Trophoblast cell (in vitro differentiated cells and primary cell): ENCODE measurements around the gene KRT86.
A peak's percentile ranks its signal among the peaks of the same experiment; 100 is the strongest.
"Not testable (repeated sequence)": the region's sequence is repeated elsewhere in the genome, so short reads cannot be mapped to it uniquely, and the experiment has no call there.

ENCODE experiments used
- DNase-seq, 2 donors: peaks; one replicate each; pipeline ENCODE4 v3.0.0-alpha.2; 2016
- H2AFZ ChIP-seq: 2 replicates; pipeline ENCODE4 v1.6.1; 2013; ENCODE audit warnings: low read length, moderate library complexity, mild to moderate bottlenecking; ENCODE audit not compliant: insufficient read depth, poor library complexity
- H2AK5ac ChIP-seq: 2 replicates; pipeline ENCODE4 v1.6.1; 2013; ENCODE audit warnings: mild to moderate bottlenecking, low read length
- H2BK120ac ChIP-seq: 2 replicates; pipeline ENCODE4 v1.6.1; 2013; ENCODE audit warnings: low read length, mild to moderate bottlenecking, moderate library complexity; ENCODE audit not compliant: insufficient read depth, poor library complexity
- H2BK12ac ChIP-seq: 2 replicates; pipeline ENCODE4 v1.6.1; 2013; ENCODE audit warnings: mild to moderate bottlenecking, low read length, moderate library complexity
- H2BK5ac ChIP-seq: 2 replicates; pipeline ENCODE4 v1.6.1; 2013; ENCODE audit warnings: low read length, low read depth, moderate library complexity, mild to moderate bottlenecking; ENCODE audit not compliant: poor library complexity
- H3K14ac ChIP-seq: 2 replicates; pipeline ENCODE4 v1.6.1; 2013; ENCODE audit warnings: mild to moderate bottlenecking, low read length
- H3K18ac ChIP-seq: 2 replicates; pipeline ENCODE4 v1.6.1; 2013; ENCODE audit warnings: mild to moderate bottlenecking, low read length
- H3K23ac ChIP-seq: 2 replicates; pipeline ENCODE4 v1.6.1; 2013; ENCODE audit warnings: low read length
- H3K27ac ChIP-seq: 2 replicates; pipeline ENCODE4 v1.5.1; 2013; ENCODE audit warnings: low read depth, mild to moderate bottlenecking, inconsistent platforms, low read length, moderate library complexity
- H3K27me3 ChIP-seq: 2 replicates; pipeline ENCODE4 v1.6.1; 2013; ENCODE audit warnings: inconsistent platforms, mild to moderate bottlenecking, low read length, moderate library complexity; ENCODE audit not compliant: insufficient read depth
- H3K36me3 ChIP-seq, 2 experiments: 1 replicate in 1 of 2; 2 replicates in 1 of 2; pipeline ENCODE4 v1.6.1; 2013; ENCODE audit warnings: low read length in 2 of 2, mild to moderate bottlenecking in 2 of 2, moderate library complexity in 1 of 2; ENCODE audit not compliant: insufficient read depth in 2 of 2, control insufficient read depth in 1 of 2
- H3K4ac ChIP-seq: 2 replicates; pipeline ENCODE4 v1.6.1; 2013; ENCODE audit warnings: low read depth, mild to moderate bottlenecking, low read length, moderate library complexity
- H3K4me1 ChIP-seq, 2 experiments: 1 replicate in 1 of 2; 2 replicates in 1 of 2; pipeline ENCODE4 v1.6.1; 2013; ENCODE audit warnings: low read length in 2 of 2, mild to moderate bottlenecking in 2 of 2, moderate library complexity in 1 of 2; ENCODE audit not compliant: insufficient read depth in 2 of 2, control insufficient read depth in 1 of 2
- H3K4me2 ChIP-seq: 2 replicates; pipeline ENCODE4 v1.6.1; 2013; ENCODE audit warnings: inconsistent platforms, mild to moderate bottlenecking, low read length, moderate library complexity
- H3K4me3 ChIP-seq: 2 replicates; pipeline ENCODE4 v1.5.1; 2013; ENCODE audit warnings: mild to moderate bottlenecking, low read depth, low read length, inconsistent platforms
- H3K79me1 ChIP-seq: one replicate; pipeline ENCODE4 v1.6.1; 2013; ENCODE audit warnings: low read length
- H3K79me2 ChIP-seq: 2 replicates; pipeline ENCODE4 v1.6.1; 2013; ENCODE audit warnings: low read length, mild to moderate bottlenecking; ENCODE audit not compliant: control insufficient read depth, insufficient read depth, poor library complexity
- H3K9ac ChIP-seq: 2 replicates; pipeline ENCODE4 v1.6.1; 2013; ENCODE audit warnings: mild to moderate bottlenecking, low read length
- H3K9me3 ChIP-seq: 2 replicates; pipeline ENCODE4 v1.6.1; 2013; ENCODE audit warnings: low read depth, mild to moderate bottlenecking, control low read depth, inconsistent platforms, low read length; ENCODE audit not compliant: insufficient read depth
- H4K12ac ChIP-seq: 2 replicates; pipeline ENCODE4 v1.6.1; 2013; ENCODE audit warnings: low read depth, mild to moderate bottlenecking, low read length, moderate library complexity
- H4K8ac ChIP-seq: 2 replicates; pipeline ENCODE4 v1.6.1; 2013; ENCODE audit warnings: low read depth, mild to moderate bottlenecking, low read length, moderate library complexity
- H4K91ac ChIP-seq: one replicate; pipeline ENCODE4 v1.6.1; 2013; ENCODE audit warnings: low read depth, mild to moderate bottlenecking, low read length, moderate library complexity
- WGBS: extraction: QIAGEN DNeasy Blood & Tissue Kit; methylation state at CpG from one replicate; pipeline ENCODE4 v1.1.7; 2013; ENCODE audit warnings: missing lambda C conversion rate; ENCODE audit not compliant: insufficient read length, insufficient coverage; ENCODE audit errors: extremely low coverage; 5-methylcytosine and 5-hydroxymethylcytosine counted together

Gene KRT86

GRCh38 chr12:52249511-52250047 is 24.9 kb upstream of the KRT86 start:
- Histone ChIP-seq H3K4me1 (peaks cover under 1 to 12% of the 10 kb centered on the region in 2 experiments), H3K27ac (no peak overlapping the region), H4K12ac (no peak overlapping the region), H3K23ac (no peak overlapping the region), H2BK5ac (no peak overlapping the region), H3K27me3 (no peaks in the 10 kb centered on the region), H3K9ac (no peak overlapping the region), H4K8ac (no peak overlapping the region), H2BK12ac (no peak overlapping the region), H3K79me1 (no peaks in the 10 kb centered on the region), H2AFZ (no peak overlapping the region), H3K9me3 (no peaks in the 10 kb centered on the region), H3K36me3 (peaks cover 44 to 48% of the 10 kb centered on the region in 2 experiments), H3K14ac (no peak overlapping the region), H3K4ac (no peak overlapping the region), H3K18ac (no peak overlapping the region), H4K91ac (no peak overlapping the region), H2BK120ac (no peak overlapping the region), H3K79me2 (no peaks in the 10 kb centered on the region), H3K4me2 (no peak overlapping the region), H2AK5ac (no peak overlapping the region), H3K4me3 (no peak overlapping the region)
- peak in 1 of 2 donors; percentile 39 for DNase-seq
- WGBS = no CpG with 5 or more reads among the region's 2 CpGs

GRCh38 chr12:52250048-52250990 is 24.1 kb upstream of the KRT86 start:
- no CpG with 5 or more reads among the region's 52 CpGs for WGBS
- no peak overlapping the region for H3K14ac ChIP-seq

GRCh38 chr12:52251367-52252051 is 22.9 kb upstream of the KRT86 start:
- no peak overlapping the region for H2BK12ac ChIP-seq
- WGBS = no CpG with 5 or more reads among the region's 9 CpGs
- no peak overlapping the region for H3K9ac ChIP-seq
- no peak overlapping the region for H4K91ac ChIP-seq
- H2BK120ac ChIP-seq = no peak overlapping the region
- no peaks in the 10 kb centered on the region for H3K27me3 ChIP-seq
- H3K4me3 ChIP-seq = no peak overlapping the region
- H3K23ac ChIP-seq = no peak overlapping the region
- H3K14ac ChIP-seq = no peak overlapping the region
- peaks cover 0 to 4% of the 10 kb centered on the region in 2 experiments for H3K4me1 ChIP-seq
- no peaks in the 10 kb centered on the region for H3K79me1 ChIP-seq
- no peak overlapping the region for H3K27ac ChIP-seq
- H2BK5ac ChIP-seq = no peak overlapping the region
- H3K36me3 ChIP-seq = peaks cover 31% of the 10 kb centered on the region in 2 experiments
- H2AFZ ChIP-seq = no peak overlapping the region
- no peak overlapping the region for H3K18ac ChIP-seq
- DNase-seq = peak; percentile 62 to 75
- no peak overlapping the region for H4K8ac ChIP-seq
- H3K9me3 ChIP-seq = no peaks in the 10 kb centered on the region
- no peak overlapping the region for H3K4ac ChIP-seq
- no peak overlapping the region for H4K12ac ChIP-seq
- H2AK5ac ChIP-seq = no peak overlapping the region
- no peak overlapping the region for H3K4me2 ChIP-seq
- H3K79me2 ChIP-seq = no peaks in the 10 kb centered on the region

More at GRCh38 chr12:52250048-52250990, 24.1 kb upstream of the KRT86 start:
- Histone ChIP-seq H3K36me3 (peaks cover 39 to 43% of the 10 kb centered on the region in 2 experiments), H3K27ac (no peak overlapping the region), H3K4ac (no peak overlapping the region), H3K23ac (no peak overlapping the region), H4K8ac (no peak overlapping the region), H3K27me3 (no peaks in the 10 kb centered on the region), H3K9ac (no peak overlapping the region), H2BK120ac (no peak overlapping the region), H2BK12ac (no peak overlapping the region), H3K9me3 (no peaks in the 10 kb centered on the region), H2AFZ (no peak overlapping the region), H4K91ac (no peak overlapping the region), H2AK5ac (no peak overlapping the region), H2BK5ac (no peak overlapping the region), H4K12ac (no peak overlapping the region), H3K4me2 (no peak overlapping the region), H3K79me2 (no peaks in the 10 kb centered on the region), H3K79me1 (no peaks in the 10 kb centered on the region), H3K4me3 (no peak overlapping the region), H3K18ac (no peak overlapping the region), H3K4me1 (peaks cover 0 to 9% of the 10 kb centered on the region in 2 experiments)
- peak in 1 of 2 donors; percentile 64 for DNase-seq

GRCh38 chr12:52252175-52252615 is 22.2 kb upstream of the KRT86 start:
- H3K27me3 ChIP-seq, H3K23ac ChIP-seq, H3K4me2 ChIP-seq, H3K9me3 ChIP-seq, H3K14ac ChIP-seq, H3K9ac ChIP-seq, H2AFZ ChIP-seq, H2BK5ac ChIP-seq, H4K12ac ChIP-seq, H3K4ac ChIP-seq, H2BK120ac ChIP-seq, H4K91ac ChIP-seq, H3K4me1 ChIP-seq, H2BK12ac ChIP-seq, H3K27ac ChIP-seq, H3K79me1 ChIP-seq, H4K8ac ChIP-seq, H2AK5ac ChIP-seq, H3K4me3 ChIP-seq, H3K79me2 ChIP-seq, H3K18ac ChIP-seq: not testable (repeated sequence)
- peaks cover 26% of the 10 kb centered on the region in 2 experiments for H3K36me3 ChIP-seq
- DNase-seq = peak in 1 of 2 donors; percentile 62
- no CpG with 5 or more reads among the region's 8 CpGs for WGBS
